RWPE1 (cell line): ENCODE results near the gene FCHSD2.

Experiments
- CTCF ChIA-PET: fragments of 350-600 bp; sonication (Branson Sonifier 250); formaldehyde crosslinking; extraction: SDS; loops from one replicate; lab custom pipeline; 2021; lab: Yijun Ruan, JAX
- POLR2A ChIA-PET: fragments of 400-600 bp; formaldehyde crosslinking; extraction: SDS; loops from one replicate; lab custom pipeline; 2020; ENCODE audit warnings: antibody characterized with exemption; ENCODE audit not compliant: low non-redundant PET; lab: Yijun Ruan, JAX
- DNase-seq: peaks from one replicate; pipeline ENCODE4 v3.0.0; 2012; ENCODE audit warnings: low spot score
- H3K27ac ChIP-seq: fragments of 450-650 bp; 2 replicates; pipeline ENCODE4 v1.5.1; 2017
- TF ChIP-seq, protein P1 (sequence below): fragments of 450-650 bp; conservative IDR thresholded peaks from 2 replicates; pipeline ENCODE4 v1.5.1; 2017; ENCODE audit warnings: low read depth, mild to moderate bottlenecking

Gene FCHSD2

GRCh38 chr11:72826942-72827480, 315.1 kb downstream of the FCHSD2 start:
- ChIA-PET CTCF (interaction anchor here (0.6 to 1.2 kb wide), 4 partner anchors 13 to 480 kb away, joined by 3 read pairs; partner anchors contain the start of gene ATG16L2), POLR2A (no interaction called here)
- TF ChIP-seq, protein P1, sequence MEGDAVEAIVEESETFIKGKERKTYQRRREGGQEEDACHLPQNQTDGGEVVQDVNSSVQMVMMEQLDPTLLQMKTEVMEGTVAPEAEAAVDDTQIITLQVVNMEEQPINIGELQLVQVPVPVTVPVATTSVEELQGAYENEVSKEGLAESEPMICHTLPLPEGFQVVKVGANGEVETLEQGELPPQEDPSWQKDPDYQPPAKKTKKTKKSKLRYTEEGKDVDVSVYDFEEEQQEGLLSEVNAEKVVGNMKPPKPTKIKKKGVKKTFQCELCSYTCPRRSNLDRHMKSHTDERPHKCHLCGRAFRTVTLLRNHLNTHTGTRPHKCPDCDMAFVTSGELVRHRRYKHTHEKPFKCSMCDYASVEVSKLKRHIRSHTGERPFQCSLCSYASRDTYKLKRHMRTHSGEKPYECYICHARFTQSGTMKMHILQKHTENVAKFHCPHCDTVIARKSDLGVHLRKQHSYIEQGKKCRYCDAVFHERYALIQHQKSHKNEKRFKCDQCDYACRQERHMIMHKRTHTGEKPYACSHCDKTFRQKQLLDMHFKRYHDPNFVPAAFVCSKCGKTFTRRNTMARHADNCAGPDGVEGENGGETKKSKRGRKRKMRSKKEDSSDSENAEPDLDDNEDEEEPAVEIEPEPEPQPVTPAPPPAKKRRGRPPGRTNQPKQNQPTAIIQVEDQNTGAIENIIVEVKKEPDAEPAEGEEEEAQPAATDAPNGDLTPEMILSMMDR, result no peak
- peak overlapping the region; percentile 19 for H3K27ac ChIP-seq
- DNase-seq, result no peak

DNA sequence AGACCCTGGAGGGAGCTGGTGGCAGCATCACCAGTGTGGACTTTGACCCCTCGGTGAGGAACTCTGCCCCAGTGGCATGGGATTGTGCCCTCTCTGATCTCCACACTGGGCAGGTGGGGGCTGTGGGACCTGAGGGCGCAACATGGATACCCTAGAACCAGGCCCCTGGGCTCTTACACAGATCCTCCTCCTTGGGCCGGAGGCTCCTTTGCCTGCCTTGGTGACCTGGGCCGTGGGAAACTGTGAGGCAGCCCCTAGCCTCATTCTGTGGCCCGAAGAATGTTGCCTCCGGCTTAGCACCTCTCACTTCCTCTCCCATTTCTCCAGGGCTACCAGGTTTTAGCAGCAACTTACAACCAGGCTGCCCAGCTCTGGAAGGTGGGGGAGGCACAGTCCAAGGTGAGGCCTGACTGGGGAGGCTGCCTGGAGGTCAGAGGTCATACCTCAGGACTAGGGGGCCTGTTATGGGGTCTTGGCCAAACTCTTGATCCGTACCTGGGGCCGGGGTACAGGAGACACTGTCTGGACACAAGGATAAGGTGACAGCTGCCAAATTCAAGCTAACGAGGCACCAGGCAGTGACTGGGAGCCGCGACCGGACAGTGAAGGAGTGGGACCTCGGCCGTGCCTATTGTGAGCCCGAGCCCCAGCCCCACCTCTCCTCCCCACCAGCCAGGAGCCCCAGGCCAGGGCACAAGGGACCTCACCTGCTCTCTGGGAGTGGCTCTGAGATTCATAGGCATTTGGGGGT, 315.8 kb downstream of the FCHSD2 start:
- H3K27ac ChIP-seq, result peak overlapping the region; percentile 19
- TF ChIP-seq, protein P1, result no peak
- CTCF ChIA-PET, result interaction anchor here (0.6 to 1.2 kb wide), 3 partner anchors 12 to 509 kb away, joined by 3 read pairs; partner anchors contain the start of gene ATG16L2
- no peak for DNase-seq
- POLR2A ChIA-PET, result no interaction called here

DNA sequence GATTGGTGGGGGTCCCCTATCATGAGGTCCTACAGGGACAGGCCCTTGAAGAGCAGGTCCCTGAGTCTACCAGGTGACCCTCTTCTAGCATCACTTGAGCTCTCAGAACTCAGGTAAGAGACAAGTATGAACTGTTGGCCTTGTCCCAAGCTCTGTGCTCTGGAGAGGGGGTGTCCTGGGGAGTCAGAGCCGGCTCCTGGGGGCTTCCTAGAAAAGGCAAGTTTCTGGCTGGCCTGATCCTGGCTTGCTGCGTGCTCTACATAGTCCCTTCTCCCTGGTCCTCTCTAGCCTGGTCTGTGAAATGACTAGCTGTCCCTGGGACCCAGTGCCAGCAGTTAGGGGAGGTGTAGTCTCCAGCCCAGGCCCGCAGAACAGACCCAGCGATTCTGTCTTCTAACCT, 316.5 kb downstream of the FCHSD2 start:
- CTCF ChIA-PET, result interaction anchor here (0.6 to 1.2 kb wide), 2 partner anchors 12 to 510 kb away, joined by 3 read pairs; partner anchors contain the start of gene ATG16L2
- DNase-seq, result no peak
- no peak overlapping the region for H3K27ac ChIP-seq
- POLR2A ChIA-PET, result no interaction called here
- TF ChIP-seq, protein P1, result no peak

GRCh38 chr11:72824811-72825505, 317.2 kb downstream of the FCHSD2 start:
- ChIA-PET CTCF (no interaction called here), POLR2A (no interaction called here)
- H3K27ac ChIP-seq, result no peak overlapping the region
- DNase-seq, result no peak
- TF ChIP-seq, protein P1, result no peak

DNA sequence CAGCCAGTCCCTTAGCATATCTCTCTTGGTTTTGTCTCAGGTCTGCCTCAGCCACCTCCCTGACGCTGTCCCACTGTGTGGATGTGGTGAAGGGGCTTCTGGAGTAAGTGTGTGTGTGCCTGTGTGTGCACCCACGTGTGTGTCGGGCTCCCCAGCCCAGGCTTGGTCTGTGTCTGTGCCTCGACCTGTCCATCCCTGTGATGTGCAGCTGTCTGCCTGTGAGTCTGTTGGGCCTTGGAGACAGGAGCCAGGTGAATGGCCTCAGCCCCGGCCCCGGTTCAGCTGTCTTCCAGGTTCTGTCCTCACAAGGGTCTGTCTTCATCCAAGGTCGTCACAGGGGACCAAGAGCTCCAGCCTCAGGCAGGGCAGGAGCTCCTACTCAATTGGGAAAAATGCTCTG, 318.1 kb downstream of the FCHSD2 start:
- H3K27ac ChIP-seq, result peak overlapping the region; percentile 23
- ChIA-PET CTCF (no interaction called here), POLR2A (no interaction called here)
- TF ChIP-seq, protein P1, result no peak
- no peak for DNase-seq

- ChIA-PET CTCF (interaction anchor here (1.6 kb wide), 1 partner anchor 319 kb away, joined by 5 read pairs; the partner anchor contains the start of gene FCHSD2), POLR2A (no interaction called here)
- TF ChIP-seq, protein P1, result no peak
- H3K27ac ChIP-seq, result peak overlapping the region; percentile 66
- DNase-seq, result no peak
These were observed 318.9 kb downstream of the FCHSD2 start for GRCh38 chr11:72823105-72823804.
